NB4 (cell line): ENCODE results near the gene SSBP4.

ENCODE experiments used
- DNase-seq: peaks from one replicate; pipeline ENCODE4 v3.0.0; 2010; ENCODE audit warnings: low read depth
- H3K4me3 ChIP-seq: one replicate; pipeline ENCODE4 v1.5.1; 2011; ENCODE audit warnings: mild to moderate bottlenecking, low read depth, low read length, moderate library complexity
- MYC ChIP-seq: IDR thresholded peaks from 2 replicates; pipeline ENCODE4 v1.6.1; 2011; ENCODE audit warnings: low read depth, low read length
- POLR2A ChIP-seq: IDR thresholded peaks from 2 replicates; pipeline ENCODE4 v1.6.1; 2011; ENCODE audit warnings: mild to moderate bottlenecking; ENCODE audit not compliant: insufficient read length; ENCODE audit errors: extremely low read depth
- TF ChIP-seq, protein P1 (sequence below): IDR thresholded peaks from one replicate; pipeline ENCODE4 v1.5.1; 2012; ENCODE audit warnings: low read depth, low read length
- TF ChIP-seq, protein P2 (sequence below): IDR thresholded peaks from 2 replicates; pipeline ENCODE4 v1.6.1; 2011; ENCODE audit warnings: low read depth, low read length

The SSBP4 gene

DNA sequence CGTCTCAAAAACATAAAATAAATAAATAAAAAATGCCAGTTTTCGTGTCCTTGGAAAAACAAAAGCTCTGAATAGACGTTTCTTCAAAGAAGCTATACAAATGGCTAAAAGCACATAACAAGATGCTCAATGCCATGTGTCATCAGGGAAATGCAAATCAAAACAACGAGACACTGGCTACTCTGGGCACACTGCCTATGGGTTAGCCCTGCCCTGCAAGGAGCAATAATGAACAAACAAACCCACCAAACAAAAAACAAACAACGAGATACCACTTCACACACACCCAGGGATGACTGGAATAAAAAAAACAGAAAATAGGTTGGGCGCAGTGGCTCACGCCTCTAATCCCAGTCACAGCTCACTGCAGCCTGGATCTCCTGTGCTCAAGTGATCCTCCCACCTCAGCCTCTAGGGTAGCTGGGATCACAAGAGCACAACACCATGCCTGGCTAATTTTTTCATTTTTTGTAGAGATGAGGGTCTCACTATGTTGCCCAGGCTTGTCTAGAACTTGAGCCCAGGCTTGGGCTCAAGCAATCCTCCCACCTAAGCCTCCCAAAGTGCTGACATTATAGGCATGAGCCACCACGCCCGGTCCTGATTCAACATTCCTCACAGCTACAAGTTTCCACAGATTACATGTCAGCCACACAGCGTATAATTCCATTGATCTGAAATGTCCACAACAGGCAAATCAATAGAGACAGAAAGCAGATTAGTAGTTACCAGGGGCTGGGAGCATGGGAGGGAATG, 34.2 kb downstream of the SSBP4 start:
- H3K4me3 ChIP-seq = no peak overlapping the region
- DNase-seq = no peak
- TF ChIP-seq, protein P1, sequence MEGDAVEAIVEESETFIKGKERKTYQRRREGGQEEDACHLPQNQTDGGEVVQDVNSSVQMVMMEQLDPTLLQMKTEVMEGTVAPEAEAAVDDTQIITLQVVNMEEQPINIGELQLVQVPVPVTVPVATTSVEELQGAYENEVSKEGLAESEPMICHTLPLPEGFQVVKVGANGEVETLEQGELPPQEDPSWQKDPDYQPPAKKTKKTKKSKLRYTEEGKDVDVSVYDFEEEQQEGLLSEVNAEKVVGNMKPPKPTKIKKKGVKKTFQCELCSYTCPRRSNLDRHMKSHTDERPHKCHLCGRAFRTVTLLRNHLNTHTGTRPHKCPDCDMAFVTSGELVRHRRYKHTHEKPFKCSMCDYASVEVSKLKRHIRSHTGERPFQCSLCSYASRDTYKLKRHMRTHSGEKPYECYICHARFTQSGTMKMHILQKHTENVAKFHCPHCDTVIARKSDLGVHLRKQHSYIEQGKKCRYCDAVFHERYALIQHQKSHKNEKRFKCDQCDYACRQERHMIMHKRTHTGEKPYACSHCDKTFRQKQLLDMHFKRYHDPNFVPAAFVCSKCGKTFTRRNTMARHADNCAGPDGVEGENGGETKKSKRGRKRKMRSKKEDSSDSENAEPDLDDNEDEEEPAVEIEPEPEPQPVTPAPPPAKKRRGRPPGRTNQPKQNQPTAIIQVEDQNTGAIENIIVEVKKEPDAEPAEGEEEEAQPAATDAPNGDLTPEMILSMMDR = no peak
- TF ChIP-seq, protein P2, sequence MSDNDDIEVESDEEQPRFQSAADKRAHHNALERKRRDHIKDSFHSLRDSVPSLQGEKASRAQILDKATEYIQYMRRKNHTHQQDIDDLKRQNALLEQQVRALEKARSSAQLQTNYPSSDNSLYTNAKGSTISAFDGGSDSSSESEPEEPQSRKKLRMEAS = no peak
- TF ChIP-seq MYC (no peak), POLR2A (no peak)

DNA sequence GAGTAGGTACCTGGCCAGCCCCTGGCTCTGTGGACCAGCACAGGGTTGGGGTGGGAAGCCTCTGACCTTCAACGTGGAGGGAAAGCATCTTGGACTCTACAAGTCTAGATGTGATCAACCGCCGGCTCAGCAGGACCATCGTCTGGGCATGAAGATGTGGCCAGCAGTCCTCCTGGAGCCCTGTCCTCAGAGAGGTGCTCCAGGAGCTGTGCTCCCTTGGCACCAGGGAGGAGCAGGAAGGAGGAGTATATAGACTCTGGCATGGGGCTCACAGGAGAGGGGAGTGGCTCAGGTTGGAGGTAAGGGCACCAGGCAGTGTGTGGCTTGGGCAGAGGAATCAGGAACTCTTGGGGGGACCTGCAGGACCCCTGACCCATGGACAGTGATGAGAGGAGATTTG, 37.1 kb downstream of the SSBP4 start:
- TF ChIP-seq MYC = no peak
- TF ChIP-seq, protein P2 = no peak
- TF ChIP-seq, protein P1 = no peak
- no peak for TF ChIP-seq POLR2A
- H3K4me3 ChIP-seq = no peak overlapping the region
- no peak for DNase-seq

DNA sequence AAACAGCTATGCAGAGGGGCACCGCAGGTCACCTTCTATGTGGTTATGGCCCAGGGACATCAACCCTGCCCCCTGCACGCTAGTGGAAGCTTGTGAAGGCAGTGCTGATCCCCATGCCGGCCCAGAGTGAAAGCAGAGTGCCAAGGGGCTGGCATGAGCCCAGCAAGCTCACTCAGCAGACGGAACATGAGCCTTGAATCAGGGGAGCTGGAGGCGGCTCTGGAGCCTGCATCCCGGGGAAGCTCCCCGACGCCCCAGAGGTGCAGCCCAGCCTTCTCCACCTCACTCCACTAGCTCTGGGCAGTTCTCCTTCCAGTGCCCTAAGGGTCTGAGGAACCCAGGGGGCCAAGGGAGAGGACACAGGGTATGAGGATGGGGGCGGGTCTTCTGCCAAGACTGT, 37.8 kb downstream of the SSBP4 start:
- H3K4me3 ChIP-seq = no peak overlapping the region
- TF ChIP-seq MYC = no peak
- no peak for TF ChIP-seq POLR2A
- TF ChIP-seq, protein P2 = no peak
- TF ChIP-seq, protein P1 = no peak
- no peak for DNase-seq

DNA sequence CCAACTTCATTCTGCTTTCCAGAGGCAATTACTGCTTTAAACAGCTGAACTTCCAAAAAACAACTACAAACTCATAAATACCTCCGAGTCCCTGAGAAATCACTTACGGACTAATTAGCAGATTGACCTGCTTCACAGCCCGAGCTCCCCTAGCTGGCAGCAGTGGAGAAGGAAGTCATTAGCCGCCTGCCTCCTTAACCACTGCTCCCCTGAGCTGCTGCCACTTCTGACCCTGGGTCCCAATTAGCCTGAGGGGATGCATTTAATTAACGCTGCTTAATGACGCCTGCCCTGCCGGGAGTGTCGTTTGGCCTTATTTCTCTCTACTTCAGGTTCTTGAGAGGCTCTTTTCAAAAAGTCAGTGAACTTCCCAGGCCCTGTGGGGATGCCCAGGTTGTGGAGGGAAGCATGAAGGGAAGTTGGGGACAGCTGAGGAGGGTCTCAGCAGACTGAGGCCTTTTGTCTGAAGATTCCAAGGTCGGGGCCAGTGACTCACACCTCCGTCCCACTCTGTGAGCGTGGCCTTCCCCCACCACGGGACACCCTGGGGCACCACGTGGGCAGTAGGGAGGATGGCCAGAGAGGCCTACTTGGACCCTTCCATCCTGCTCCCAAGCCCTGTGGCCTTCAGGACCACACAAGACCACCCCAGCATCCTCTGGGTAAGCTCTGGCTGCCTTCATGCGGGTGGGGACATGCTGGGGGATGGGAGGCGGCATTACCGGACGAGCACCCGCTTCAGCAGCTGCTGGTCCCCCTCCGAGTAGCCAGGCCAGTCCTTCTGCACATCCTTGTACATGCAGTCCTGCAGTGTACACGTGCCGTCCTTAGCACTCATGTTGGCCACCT, 38.5 kb downstream of the SSBP4 start:
- no peak for TF ChIP-seq POLR2A
- TF ChIP-seq MYC = no peak
- TF ChIP-seq, protein P1 = no peak
- TF ChIP-seq, protein P2 = no peak
- H3K4me3 ChIP-seq = no peak overlapping the region
- no peak for DNase-seq

DNA sequence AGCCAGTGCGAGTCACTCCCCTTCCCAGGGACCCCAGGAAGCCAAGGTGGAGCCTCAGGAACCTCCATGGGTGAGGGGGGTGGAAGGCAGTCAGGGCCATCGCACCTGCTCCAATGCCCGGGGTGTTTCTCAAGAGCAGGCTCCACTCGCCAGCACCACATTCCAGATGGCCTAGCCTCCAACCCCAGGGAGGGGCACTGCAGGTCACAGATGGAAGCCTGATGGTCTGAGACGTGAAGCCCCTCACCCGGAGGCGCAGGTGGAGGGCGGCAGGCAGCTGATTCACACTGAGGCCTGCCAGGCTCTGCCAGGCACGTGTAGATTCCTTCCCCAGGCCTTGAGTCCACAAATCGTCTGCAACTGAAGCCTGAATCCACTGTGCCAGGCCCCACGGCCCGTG, 41.7 kb downstream of the SSBP4 start:
- H3K4me3 ChIP-seq = no peak overlapping the region
- TF ChIP-seq MYC (no peak), POLR2A (no peak)
- TF ChIP-seq, protein P1 = no peak
- TF ChIP-seq, protein P2 = no peak
- DNase-seq = no peak
